Measurements from ENCODE around the gene ARID3C.
"Not testable (repeated sequence)": the region's sequence is repeated elsewhere in the genome, so short reads cannot be mapped to it uniquely, and the experiment has no call there.

Gene ARID3C

DNA sequence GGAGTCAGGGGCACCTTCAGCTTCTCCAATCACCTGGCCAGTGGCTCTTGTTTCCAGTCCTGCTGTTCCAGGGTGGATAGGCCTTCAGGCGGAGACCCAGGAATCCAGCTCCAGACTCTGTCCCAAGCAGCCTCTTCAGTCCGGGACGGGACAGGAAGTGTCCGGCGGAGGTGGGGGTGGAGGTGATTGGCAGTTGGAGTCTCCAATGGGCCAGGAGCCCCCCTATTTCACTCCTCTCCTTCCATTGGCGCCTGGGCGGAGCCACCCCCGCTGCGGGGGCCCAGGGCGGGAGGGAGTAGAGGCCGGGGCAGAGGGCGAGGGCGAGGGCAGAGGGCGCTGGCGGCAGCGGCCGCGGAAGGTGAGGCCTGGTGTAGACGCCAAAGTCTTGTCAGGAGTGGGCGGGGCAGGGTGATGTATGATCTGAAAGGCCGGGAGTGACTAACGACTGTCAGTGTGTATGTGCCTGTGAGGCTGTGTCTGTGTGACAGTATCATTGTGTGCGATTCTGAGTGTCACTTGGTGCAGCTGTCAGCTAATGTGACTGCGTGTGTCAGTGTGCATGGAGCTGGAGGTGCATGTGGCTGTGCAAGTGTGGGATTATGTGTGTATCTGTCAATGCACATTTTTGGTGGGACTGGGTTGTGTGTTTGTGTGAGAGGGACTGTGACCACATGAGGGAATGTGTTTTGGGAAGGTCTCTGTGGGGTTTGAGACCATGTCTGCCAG, 23.2 kb upstream of the ARID3C start, which contains the start of gene IL11RA:
TSS of gene IL11RA (plus strand) at position 310 of the 726 bp plus-strand sequence. CDS start 3,033 bp downstream, outside the sequence.
- DNase-seq: peak; percentile 48 to 74 (median 70)

DNA sequence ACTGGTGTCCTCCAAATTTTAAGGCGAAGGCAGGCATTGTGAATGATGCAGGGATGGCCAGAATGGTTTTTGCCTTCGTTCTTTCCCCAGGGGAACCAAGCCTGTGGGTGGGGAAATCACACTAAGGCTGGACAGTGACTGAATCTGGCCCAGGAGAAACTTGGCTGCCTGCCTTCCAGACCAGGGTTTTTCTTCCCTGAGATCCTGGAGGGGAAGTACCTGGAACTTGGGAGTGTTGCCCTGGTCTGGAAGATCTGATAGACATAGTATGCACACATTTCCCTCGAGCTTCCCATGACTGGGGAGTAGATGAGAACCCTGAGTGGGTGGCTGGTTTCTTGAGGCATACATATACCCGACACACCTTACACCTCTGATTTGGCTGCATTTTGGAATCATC, 22.5 kb upstream of the ARID3C start:
- DNase-seq: peak in 1 of 4 experiments; percentile 16

DNA sequence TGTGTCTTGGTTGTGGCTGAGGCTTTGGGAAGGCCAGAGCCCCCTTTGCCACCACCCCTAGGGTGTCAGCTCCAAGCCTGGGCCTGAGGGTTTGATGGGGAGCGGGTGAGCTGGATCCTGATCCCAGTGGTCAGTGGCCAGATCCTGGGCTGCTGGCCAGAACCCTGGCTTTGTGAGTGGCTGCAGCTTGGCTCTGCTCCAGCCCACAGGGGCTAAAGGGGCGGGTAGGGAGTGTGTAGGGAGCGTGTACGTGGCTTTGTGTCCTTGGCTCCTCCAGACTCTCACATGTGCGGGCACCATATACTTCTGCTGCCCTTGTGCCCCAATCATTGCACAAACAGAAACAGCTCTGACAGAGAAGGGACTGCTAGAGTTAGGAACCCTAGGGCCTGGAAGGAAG, 21.9 kb upstream of the ARID3C start:
- no peak for DNase-seq

DNA sequence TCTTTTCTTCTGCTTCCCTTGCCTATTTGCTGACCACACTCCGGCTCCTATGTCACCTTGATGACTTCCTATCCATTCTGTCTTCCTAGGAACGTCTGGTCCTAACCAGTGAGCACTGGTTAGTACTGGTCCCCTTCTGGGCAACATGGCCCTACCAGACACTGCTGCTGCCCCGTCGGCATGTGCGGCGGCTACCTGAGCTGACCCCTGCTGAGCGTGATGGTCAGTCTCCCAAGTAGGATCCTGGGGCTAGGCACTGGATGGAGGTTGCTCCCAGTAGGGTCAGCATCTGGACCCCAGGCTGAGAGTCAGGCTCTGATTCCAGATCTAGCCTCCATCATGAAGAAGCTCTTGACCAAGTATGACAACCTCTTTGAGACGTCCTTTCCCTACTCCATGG, 19.8 kb upstream of the ARID3C start:
- no peak for DNase-seq

DNA sequence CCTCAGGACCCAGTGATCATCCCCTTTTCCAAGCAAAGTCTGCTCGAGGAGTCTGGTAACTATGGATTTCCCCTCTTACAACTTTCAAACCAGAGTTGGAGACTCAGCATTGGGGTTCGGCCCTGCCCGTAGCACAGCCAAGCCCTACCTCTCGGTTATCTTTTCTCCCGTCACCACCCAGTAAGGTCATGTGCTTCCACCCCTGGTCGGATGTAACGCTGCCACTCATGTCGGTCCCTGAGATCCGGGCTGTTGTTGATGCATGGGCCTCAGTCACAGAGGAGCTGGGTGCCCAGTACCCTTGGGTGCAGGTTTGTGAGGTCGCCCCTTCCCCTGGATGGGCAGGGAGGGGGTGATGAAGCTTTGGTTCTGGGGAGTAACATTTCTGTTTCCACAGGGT, 18.8 kb upstream of the ARID3C start:
- DNase-seq: no peak

DNA sequence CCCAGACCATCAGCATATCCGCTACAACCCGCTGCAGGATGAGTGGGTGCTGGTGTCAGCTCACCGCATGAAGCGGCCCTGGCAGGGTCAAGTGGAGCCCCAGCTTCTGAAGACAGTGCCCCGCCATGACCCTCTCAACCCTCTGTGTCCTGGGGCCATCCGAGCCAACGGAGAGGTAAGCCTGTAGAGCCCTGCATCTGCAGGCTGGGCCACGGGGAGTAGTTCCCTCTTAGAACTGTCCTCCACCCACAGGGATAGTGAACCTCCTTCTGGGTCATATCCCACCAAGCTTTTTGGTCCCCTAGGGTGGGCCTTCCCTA, 18.2 kb upstream of the ARID3C start:
- no peak for DNase-seq

DNA sequence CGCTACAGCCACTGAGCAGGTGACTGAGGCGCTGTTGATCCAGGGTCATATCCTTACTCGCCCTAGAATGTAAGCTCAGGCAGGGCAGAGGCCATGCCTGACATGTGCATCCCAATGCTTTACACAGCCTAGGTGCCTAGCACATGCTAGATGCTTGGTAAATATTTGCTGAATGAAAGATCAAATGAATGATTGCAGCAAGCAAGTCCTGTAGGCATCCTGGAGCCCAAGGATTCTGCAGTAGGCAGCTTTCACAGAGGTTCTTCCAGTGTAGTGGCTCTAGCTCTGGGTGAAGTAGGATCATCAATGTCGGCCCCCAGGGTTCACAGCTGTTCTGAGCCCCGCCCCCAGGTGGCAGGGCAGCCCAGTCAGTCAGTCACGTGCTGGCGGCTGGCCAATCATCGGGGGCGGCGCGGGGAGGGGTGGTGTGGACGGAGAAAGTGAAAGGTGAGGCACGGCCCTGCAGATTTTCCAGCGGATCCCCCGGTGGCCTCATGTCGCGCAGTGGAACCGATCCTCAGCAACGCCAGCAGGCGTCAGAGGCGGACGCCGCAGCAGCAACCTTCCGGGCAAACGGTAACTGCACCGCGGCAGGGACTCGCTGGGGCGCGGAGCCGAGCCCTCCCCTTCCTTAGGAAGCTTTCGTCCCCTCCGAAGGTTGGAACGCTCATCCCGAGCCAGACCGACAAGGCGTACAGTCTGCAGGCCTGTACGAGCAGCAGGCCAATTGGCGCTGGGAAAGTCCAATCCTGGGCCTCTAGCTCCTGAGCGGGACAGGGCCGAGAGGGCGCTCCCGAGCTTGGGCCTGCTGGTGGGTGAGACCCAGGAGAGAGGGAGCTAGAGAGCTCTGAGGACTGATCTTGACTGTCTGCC, 17.6 kb upstream of the ARID3C start, which contains the start of gene GALT:
TSS of gene GALT (plus strand) at position 465 of the 873 bp plus-strand sequence. CDS start at position 495, 30 bp downstream.
- DNase-seq: peak; percentile 88 to 95 (median 92)

DNA sequence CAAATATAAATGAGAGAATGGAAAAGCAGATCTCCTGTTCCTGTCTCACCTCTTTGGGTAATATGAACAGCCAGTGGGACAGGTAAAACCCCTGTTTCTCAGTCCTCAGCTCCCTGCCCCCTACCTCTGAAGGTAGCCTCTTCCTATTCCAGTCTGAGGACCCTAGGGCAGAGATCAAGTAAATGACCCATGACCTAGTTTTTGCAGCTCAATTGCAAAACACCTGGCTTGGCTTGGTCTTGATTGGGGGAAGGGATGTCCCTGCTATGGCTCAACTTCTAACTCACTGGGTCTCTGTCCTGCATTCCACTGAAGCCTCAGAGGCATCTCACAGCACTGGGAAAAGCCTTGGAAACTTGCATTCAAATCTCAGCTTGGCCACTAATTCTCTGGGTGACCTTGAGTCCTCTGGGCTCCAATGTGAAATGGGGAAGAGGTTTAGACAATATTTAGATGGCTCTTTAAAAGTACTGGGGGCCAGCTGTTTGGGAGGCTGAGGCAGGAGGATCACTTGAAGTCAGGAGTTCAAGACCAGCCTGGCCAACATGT, 16.0 kb upstream of the ARID3C start:
- no peak for DNase-seq

DNA sequence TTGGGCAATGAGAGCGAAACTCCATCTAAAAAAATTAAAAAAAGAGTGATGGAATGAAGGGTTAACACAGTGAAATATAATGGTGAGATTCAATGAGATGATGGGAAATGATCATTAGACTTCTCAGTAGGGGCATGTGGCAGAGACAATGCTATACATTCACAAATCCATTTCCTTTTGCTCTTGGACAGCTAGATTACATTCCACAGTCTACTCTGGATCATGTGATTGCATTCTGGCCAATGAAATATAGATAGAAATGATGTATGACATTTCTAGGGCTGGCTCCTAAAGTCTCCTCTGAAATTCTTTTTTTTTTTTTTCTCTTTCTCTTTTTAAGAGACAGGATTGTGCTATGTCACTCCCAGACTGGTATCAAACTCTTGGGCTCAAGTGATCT, 13.8 kb upstream of the ARID3C start:
- no peak for DNase-seq

DNA sequence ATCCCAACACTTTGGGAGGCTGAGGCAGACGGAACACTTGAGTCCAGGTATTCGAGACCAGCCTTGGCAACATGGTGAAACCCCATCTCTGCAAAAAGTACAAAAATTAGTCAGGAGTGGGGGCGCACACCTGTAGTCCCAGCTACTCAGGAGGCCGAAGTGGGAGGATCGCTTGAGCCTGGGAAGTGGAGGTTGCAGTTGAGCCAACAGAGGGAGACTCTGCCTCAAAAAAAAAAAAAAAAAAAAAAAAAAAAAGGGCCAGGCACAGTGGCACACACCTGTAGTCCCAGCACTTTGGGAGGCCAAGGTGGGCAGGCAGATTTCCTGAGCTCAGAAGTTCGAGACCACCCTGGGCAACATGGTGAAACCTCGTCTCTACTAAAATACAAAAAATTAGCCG, 10.5 kb upstream of the ARID3C start:
- DNase-seq: not testable (repeated sequence)

DNA sequence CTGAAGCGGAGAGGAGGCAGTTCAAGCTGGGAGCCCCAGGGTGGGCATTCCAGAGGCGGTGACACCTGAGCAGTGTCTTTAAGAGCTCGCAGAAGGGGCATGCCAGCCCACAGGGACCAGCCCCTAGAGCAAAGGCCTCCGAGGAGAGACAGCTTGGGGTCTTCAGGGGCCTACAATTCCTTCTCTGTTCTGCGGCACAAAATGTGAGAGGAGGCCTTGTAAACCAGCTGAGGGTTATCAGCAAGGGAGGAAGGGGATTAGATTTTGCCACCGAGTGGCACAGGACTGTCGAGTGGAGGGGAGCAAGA, 9.2 kb upstream of the ARID3C start:
- DNase-seq: no peak

DNA sequence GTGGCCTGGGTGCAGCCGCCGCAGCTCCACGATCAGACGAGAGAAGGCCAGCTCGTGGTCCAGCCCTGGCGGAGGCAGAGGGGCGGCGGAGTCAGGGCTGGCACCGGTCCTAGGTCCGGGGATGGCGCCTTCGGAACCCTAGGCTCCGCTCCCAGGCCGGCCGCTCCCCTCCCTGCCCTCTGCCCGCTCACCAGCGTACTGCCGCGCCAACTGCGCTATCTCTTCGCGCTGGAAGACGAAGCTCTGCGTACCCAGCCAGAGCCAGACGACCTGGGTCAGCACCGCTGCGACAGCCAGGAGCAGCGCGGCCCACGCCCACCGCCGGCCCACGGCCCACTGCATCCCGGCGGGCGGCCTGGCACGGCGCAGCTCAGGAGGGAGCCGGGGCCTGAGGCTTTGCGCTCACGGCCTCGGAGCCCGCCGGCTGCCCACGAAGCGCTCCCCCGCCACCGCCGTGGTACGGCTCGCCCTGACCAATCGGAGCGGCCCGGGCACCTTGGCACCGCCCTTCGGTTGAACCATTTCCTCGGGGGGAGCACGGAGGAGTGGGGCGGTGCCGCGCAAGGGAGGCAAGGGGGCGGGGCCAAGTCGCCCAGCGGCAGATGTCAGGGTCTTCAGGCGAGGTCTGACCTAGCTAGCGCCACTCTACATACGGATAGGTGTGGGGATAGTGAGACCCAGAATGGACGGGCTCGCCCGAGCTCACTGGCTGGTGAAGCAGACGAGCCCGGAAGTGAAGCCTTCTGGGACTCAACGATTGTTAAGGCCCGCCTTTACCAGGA, 8.7 kb upstream of the ARID3C start, which contains the start of gene SIGMAR1:
TSS of gene SIGMAR1 (minus strand) at position 432 of the 782 bp plus-strand sequence. CDS start at position 342, 90 bp downstream.
- peak; percentile 94 to 97 (median 96) for DNase-seq

DNA sequence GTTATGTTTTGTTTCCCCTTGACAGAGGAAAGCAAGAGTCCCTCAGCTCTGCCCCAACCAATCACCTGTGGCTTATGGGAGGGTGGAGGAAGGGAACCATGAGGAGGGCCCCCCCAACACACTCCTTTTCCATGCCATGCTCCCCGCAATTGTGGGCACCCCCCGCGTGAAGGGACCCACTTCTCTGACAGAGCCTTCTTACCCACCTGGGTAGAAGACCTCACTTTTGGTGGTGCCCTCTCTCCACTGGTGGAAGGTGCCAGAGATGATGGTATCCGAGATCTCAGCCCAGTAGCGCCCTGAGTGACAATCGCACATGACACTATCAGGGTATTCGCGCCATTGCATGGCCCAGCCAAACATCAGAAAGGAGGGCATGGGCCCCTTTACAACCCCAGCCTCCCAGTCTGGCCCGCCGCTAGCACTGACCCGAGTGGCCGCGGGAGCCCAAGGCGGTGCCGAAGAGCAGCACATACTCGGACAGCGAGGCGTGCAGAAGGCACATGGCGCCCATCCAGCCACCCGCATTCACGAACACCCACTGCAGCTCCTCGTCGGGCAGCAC, 8.0 kb upstream of the ARID3C start:
- no peak for DNase-seq

DNA sequence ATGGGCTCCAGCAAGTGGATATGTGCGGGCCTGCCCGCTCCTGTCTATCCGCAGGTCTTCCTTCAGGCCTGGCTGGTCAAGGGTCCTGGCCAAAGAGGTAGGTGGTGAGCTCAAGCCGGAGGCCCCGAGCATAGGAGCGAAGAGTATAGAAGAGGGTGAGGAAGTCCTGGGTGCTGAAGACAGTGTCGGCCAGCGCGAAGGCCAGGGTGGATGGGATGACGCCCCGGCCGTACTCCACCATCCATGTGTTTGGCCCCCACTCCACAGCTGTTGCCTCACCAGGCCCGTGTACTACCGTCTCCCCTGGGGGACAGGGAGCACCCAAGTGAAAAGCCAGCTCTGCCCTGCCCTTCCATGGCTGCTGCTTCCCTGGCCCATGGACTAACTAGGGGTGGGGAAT, 6.7 kb upstream of the ARID3C start:
- DNase-seq: no peak

DNA sequence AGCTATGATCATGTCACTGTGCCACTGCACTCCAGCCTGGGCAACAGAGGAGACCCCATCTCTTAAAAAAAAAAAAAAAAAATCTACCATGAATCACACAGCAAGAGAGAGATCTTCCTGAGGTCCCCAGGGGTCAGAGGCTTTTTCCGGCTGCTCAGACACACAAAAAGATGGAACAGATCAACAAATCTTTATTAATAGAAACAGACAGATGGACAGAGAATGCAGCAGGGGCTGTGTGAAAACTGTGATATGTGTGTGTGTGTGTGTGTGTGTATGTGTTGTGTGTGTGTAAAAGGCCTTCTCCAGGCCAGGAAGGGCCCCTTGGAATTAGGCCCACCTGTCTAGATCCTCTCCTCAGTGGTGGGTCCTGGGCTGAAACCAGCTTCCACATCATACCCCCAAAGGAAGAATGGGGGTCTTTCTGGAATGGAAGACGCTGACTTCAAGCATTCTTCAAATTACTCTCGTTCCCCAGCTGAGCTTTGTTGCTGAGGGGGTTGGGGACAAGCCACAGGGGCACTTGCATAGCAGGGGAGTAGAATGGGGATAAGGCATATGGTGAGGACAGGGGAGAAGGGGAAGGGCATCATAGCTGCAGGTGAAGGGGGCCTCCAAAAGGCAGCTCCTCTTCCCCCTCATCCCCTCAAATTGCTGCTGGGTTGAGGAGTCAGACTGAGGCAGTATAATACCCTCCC, 5.8 kb upstream of the ARID3C start:
- DNase-seq: no peak

DNA sequence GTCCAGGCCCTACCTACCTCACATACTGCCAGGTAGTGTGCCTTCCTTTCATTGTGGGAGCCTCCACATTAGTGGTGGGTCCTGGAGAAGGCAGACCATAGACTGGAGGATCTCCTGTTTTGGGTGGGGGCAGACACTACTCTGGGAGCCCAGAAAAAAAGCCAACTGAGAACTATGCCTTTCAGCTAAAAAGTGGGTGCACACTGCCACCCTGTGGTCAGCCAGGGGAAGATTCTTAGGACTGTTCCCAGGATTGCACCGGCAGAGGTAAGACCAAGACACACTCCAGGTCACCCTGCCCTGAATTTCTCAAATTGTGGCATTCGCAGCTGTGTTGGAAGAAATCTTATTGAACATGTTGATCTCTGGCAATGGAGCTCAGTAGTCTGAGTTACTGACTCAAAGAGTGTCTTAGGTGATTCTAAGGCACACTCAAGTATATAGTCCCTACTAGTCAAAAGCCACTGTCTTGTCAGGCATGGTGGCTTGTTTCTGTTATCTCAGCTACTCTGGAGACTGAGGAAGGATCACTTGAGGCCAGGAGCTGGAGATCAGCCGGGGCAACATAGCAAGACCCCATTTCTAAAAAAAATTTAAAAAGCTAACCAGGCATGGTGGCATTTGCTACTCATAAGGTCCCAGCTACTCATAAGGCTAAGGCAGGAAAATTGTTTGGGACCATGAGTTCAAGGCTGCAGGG, 5.1 kb upstream of the ARID3C start:
- DNase-seq: peak; percentile 71 to 78 (median 76)

DNA sequence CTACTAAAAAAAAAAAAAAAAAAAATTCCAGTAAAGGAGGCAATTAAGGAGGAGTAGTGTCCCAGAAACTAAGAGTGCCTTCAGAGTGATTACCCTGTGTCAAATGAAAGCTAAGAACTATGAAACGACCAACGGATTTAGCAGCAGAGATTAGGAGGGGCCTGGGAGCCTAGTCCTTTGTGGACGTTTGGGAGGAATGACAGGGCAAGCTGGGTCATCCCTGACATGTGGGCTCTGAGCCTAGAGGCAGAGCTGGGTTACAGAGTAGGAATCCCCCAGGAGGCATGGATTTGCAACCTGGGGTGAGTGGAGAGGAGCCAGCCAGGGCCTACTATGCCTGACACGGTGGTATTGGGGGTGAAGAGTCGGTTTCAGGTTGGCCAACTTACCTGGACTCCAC, 4.3 kb upstream of the ARID3C start:
- DNase-seq: no peak

DNA sequence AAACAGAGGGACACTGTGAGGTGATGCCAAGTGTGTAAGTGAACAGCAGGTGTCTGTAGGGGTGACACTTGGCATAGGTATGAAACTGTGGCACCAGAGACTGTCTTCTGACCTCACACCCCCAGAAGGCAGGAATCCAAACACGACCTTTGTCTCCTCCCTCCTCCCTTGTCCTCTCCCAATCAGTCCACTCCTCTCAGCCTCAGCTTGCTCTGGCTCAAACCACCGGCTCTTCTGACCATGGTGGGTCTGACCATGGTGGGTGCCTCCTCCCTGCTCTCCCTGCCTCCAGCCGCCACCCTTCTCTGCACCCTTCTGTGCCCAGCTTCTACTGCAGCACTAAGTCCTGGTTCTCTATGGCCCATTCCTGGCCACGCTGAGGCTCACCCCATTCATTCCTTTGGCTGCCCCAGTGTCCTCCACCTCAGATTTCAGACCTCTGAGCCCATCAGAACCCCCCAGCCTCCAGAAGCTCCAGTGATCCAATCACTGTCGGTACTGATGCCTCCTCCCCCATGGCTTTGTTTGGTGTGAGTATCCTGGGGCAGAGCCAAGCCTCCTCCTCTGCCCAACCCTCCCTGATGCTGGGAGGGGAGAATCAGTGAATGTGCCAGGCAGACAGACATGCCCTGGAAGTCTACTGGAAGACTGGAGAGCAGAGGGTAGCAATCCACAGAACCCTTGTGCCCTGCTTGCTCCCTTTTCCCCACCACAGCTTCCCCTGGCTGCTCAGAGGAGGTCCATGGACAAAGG, 1.7 kb upstream of the ARID3C start:
- DNase-seq: no peak

DNA sequence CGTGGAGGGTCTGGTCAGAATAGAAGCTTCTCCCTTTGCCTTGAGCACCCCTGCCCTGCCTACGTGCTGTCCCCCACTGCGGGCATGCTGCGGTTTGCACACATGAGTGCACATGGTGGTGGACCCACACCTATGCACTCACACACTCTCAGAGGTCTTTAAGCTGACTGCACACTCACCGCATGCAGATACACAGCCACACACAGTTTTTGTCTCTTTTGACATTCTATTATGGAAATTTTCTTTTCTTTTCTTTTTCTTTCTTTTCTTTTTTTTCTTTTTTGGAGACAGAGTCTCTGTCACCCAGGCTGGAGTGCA, 584 bp upstream of the ARID3C start:
- no peak for DNase-seq

Data from suppressor macrophage (primary cell).